SJSA1 (cell line): ENCODE measurements around the gene ZNF23. TPM values are rescaled to one million over a fixed set of nuclear protein-coding genes. Genes with fewer than 3 reads are reported as not detected.
A peak's percentile ranks its signal among the peaks of the same experiment; 100 is the strongest.
"Not testable (repeated sequence)": the region's sequence is repeated elsewhere in the genome, so short reads cannot be mapped to it uniquely, and the experiment has no call there.

ENCODE experiments used
- DNase-seq, 2 experiments: peaks; one replicate each; pipeline ENCODE4 v3.0.0-alpha.2; 2015 to 2020; ENCODE audit warnings: low spot score in 2 of 2, low read depth in 1 of 2
- H3K27ac ChIP-seq: fragments of 250-450 bp; sonication (Bioruptor Pico); 2 replicates; pipeline ENCODE4 v1.5.1; 2020; ENCODE audit warnings: mild to moderate bottlenecking, moderate library complexity
- H3K27me3 ChIP-seq: fragments of 250-450 bp; sonication (Bioruptor Pico); replicated peaks from 2 replicates; pipeline ENCODE4 v1.5.1; 2020; ENCODE audit warnings: mild to moderate bottlenecking, moderate library complexity
- H3K36me3 ChIP-seq: fragments of 250-450 bp; sonication (Bioruptor Pico); 2 replicates; pipeline ENCODE4 v1.5.1; 2020; ENCODE audit warnings: mild to moderate bottlenecking
- H3K4me1 ChIP-seq: fragments of 250-450 bp; sonication (Bioruptor Pico); replicated peaks from 2 replicates; pipeline ENCODE4 v1.6.1; 2021; ENCODE audit warnings: mild to moderate bottlenecking
- H3K4me3 ChIP-seq: fragments of 250-450 bp; sonication (Bioruptor Pico); 2 replicates; pipeline ENCODE4 v1.5.1; 2020; ENCODE audit warnings: mild to moderate bottlenecking
- H3K9me3 ChIP-seq: fragments of 250-450 bp; sonication (Bioruptor Pico); replicated peaks from 2 replicates; pipeline ENCODE4 v1.5.1; 2020; ENCODE audit warnings: mild to moderate bottlenecking
- total RNA-seq: library from RNA; depleted of rRNA; stranded (reverse); fragments of >200 nt; shearing (Covaris generic); gene quantifications from 2 replicates; pipeline ENCODE4 v1.2.3, GENCODE V29; 2014; rRNA removed

The ZNF23 gene
- total RNA-seq = 8.6 and 17.6 TPM in 2 replicates

DNA sequence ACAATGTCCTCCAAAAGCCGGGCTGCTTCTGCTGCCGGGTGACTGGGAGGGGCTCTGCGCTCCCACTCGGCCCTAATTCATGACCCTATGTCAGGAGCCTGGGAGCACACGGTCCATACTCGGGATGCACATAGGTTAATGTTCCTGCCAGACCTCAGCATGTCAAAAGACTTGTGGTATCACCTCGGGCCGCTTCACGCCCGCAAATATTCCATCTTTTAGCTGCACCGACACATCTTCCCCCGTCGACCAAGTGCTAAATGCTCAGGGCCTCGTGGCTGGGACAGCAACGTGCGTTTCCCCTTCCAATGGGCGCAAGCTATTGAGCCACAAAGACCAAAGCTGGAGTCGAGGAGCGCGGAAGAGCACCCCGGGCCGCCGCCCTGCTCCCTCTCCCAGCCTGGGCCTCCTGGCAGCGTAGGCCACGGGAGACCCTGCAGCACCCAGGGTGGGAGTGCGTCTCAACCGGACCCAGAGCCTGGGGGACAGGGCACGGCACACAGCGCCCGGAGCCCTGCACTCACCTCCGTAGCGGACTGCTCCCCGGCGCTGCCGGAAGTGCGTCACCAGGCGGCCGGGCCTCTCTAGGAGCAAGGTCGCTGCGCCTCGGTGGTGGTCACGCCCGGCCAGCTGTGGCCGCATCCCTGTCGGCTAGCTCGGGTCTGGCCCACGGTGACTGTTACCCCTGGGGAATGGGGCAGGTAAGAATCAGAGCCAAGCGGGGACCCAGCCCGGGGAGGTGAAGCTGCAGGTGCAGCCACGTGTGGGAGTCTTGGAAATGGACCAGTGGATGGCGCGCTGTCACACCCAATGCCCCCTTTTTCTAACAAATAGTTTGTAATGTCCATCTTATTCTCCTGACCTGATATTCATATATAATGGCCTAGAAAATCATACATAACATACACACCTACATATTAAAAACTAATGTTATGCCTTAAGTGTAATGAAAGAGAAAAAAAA, at the start of gene ZNF23:
ZNF23 (minus strand) TSS at position 562 of the 963 bp plus-strand sequence. CDS start 5,451 bp downstream, outside the sequence.
- H3K27me3 ChIP-seq = no peaks in the 10 kb centered on the region
- H3K9me3 ChIP-seq = no peaks in the 10 kb centered on the region; the same call in 1 of the 2 replicates
- H3K4me1 ChIP-seq = peaks cover 25% of the 10 kb centered on the region
- H3K27ac ChIP-seq = peak within 1 kb of the TSS; percentile 89
- H3K36me3 ChIP-seq = peaks cover 26% of the 10 kb centered on the region
- H3K4me3 ChIP-seq = peak within 1 kb of the TSS; percentile 96
- DNase-seq = peak; percentile 79 to 85

DNA sequence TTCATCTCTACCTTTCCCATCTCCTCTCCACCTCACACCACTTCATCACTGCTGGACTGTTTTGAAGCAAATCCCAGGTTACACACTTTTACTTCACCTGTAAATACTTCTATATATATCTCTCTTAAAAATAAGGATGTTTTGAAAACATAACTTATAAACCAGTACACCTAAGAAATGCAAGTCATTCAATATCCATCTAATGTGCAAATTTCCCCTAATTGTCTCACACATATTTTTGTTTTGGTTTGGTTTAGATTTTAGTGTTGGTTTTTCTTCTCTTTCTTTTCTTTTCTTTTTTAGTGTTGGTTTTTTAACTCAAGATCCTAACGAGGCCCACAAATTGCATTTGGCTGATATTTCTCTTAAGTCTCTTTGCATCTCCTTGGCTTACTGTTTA, 45.0 kb upstream of the ZNF23 start:
- no peak overlapping the region for H3K4me3 ChIP-seq
- no peak overlapping the region for H3K27ac ChIP-seq
- no peaks in the 10 kb centered on the region for H3K4me1 ChIP-seq
- no peak for DNase-seq
- H3K27me3 ChIP-seq = no peaks in the 10 kb centered on the region; the same call in 1 of the 2 replicates
- no peaks in the 10 kb centered on the region for H3K9me3 ChIP-seq
- no peaks in the 10 kb centered on the region for H3K36me3 ChIP-seq

DNA sequence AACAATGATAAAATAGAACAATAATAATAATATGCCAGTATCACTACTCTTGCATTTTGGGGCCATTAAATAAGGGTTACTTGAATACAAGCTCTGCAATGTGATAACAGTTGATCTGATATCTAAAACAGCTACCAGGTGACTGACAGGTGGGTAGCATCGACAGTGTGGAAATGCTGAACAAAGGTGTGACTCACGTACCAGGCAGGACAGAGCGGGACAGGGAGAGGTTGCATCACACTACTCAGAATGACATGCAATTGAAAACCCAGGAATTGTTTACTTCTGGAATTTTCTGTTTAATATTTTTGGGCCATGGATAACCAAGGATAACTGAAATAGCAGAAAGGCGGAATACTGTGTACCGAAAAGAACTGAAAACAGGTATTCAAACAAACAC, 42.9 kb upstream of the ZNF23 start:
- Histone ChIP-seq H3K4me1 (no peaks in the 10 kb centered on the region), H3K36me3 (no peaks in the 10 kb centered on the region), H3K27ac (no peak overlapping the region), H3K27me3 (peaks cover 5% of the 10 kb centered on the region; the same call in 1 of the 2 replicates), H3K4me3 (no peak overlapping the region), H3K9me3 (no peaks in the 10 kb centered on the region)
- DNase-seq = no peak

DNA sequence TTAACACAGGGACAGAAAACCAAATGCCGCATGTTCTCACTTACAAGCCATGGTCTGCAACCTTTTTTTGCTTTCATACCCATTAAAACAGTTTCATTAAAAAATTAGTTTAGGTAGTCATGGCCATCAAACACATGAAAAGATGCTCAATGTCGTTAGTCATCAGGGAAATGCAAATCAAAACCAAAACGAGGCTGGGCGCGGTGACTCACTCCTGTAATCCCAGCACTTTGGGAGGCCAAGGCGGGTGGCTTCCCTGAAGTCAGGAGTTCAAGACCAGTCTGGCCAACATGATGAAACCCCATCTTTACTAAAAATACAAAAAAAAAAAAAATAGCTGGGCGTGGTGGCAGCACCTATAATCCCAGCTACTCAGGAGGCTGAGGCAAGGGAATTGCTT, 42.0 kb upstream of the ZNF23 start:
- H3K9me3 ChIP-seq, H3K36me3 ChIP-seq, H3K4me1 ChIP-seq, DNase-seq, H3K27me3 ChIP-seq, H3K27ac ChIP-seq, H3K4me3 ChIP-seq: not testable (repeated sequence)

DNA sequence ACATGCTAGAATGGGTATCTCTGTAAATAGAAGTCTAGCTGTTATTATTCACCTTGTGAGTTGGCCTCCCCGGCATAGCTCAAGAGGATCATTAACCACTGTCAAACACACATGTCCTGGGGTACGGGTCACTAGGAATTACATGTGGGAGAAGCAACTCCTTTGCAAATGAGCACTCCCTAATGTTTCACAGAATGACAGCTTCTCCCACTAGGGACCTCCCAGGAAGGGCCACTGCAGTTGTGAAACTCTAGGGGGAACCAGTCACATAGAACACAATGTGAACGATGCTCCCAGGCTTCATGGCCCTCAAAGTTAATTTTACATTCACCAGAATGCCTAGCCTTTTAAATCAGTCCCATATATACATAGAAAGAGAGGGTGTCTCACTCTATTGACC, 39.5 kb upstream of the ZNF23 start:
- H3K27me3 ChIP-seq = peaks cover 5% of the 10 kb centered on the region; the same call in 1 of the 2 replicates
- no peak overlapping the region for H3K4me3 ChIP-seq
- no peak overlapping the region for H3K27ac ChIP-seq
- H3K9me3 ChIP-seq = no peaks in the 10 kb centered on the region
- no peaks in the 10 kb centered on the region for H3K36me3 ChIP-seq
- DNase-seq = no peak
- no peaks in the 10 kb centered on the region for H3K4me1 ChIP-seq

DNA sequence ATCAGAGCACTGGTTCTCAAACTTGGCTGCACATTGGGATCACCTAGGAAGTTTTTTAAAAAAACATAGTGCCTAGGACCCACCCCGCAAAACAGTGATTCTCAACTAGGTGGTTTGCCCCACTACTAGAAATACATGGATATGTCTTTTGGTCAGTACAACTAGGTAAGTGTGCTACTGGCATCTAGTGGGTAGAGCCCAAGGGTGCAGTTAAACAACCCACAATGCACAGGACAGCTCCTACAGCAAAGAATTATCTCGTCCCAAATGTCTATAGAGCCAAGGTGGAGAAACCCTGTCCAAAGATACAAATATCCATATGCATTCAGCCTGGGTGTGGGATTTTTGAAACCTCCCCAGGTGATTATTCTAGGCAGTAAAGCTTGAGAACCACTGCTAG, 38.9 kb upstream of the ZNF23 start:
- H3K9me3 ChIP-seq = no peaks in the 10 kb centered on the region
- H3K4me1 ChIP-seq = no peaks in the 10 kb centered on the region
- no peak overlapping the region for H3K4me3 ChIP-seq
- H3K27ac ChIP-seq = no peak overlapping the region
- peaks cover 5% of the 10 kb centered on the region; the same call in 1 of the 2 replicates for H3K27me3 ChIP-seq
- H3K36me3 ChIP-seq = no peaks in the 10 kb centered on the region
- no peak for DNase-seq

DNA sequence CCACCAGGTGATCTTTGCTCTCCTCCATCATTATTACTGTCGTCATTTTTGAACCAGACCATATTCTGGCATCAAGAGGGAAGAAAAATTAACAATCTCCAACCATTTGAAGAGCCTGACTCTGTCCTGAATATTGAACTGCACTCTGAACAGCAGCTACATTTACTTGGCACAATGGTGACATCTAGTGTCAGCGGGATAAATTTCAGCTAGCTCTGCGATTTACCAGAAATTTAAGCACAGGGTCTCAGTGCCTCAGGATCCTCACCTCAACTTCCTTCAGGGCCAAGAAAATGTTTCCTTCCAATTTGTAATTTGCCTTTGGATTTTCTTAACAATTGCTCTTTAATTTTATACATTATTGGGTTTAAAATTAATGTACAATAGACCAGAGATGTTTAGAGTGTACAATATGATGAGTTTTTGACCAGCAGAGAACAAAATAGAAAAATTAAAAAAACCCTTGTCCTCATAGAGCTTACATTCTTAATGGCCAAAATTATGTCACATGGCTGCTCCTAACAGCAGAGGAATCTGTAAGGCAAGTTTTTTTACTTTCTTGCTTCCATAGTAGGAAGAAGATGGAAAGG, 37.8 kb upstream of the ZNF23 start:
- H3K27ac ChIP-seq = no peak overlapping the region
- no peaks in the 10 kb centered on the region for H3K4me1 ChIP-seq
- H3K9me3 ChIP-seq = no peaks in the 10 kb centered on the region
- H3K36me3 ChIP-seq = no peaks in the 10 kb centered on the region
- DNase-seq = peak in 1 of 2 experiments; percentile 24
- H3K27me3 ChIP-seq = peaks cover 5% of the 10 kb centered on the region; the same call in 1 of the 2 replicates
- H3K4me3 ChIP-seq = no peak overlapping the region

DNA sequence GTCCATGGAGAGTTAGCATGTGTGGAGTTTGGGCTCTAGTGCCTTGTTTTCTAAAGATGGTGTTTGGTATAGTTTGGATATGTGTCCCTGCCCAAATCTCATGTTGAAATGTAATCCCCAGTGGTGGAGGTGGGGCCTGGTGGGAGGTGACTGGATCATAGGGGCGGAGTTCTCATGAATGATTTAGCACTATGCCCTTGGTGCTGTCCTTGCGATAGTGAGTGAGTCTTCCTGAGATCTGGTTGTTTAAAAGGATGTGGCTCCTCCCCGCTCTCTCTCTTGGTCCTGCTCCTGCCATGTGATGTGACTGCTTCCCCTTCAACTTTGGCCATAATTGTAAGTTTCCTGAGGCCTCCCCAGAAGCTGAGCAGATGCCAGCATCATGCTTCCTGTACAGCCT, 36.0 kb upstream of the ZNF23 start:
- H3K36me3 ChIP-seq = no peaks in the 10 kb centered on the region
- H3K9me3 ChIP-seq = no peaks in the 10 kb centered on the region
- H3K27ac ChIP-seq = no peak overlapping the region
- DNase-seq = no peak
- peaks cover 5% of the 10 kb centered on the region; the same call in 1 of the 2 replicates for H3K27me3 ChIP-seq
- H3K4me1 ChIP-seq = no peaks in the 10 kb centered on the region
- no peak overlapping the region for H3K4me3 ChIP-seq

DNA sequence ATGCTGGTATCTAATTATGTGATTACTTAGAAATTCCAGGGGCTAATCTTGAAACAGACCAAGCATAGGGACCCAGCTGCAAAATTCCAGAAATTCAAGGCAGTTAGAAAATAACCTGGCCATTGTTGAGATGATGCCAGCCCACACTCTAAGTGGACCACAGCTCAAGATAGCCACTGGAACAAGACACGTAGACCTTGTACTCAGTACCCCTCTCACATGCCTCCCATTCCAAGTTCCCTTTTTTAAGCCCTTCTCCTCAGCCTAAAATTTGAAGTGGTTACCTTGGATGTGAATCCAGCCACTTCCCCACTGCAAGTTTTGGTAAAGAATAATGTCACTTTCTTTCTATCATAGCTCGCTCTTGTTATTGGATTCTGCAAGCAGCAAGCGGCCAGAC, 31.2 kb upstream of the ZNF23 start:
- no peaks in the 10 kb centered on the region for H3K36me3 ChIP-seq
- DNase-seq = no peak
- no peaks in the 10 kb centered on the region; the same call in 1 of the 2 replicates for H3K27me3 ChIP-seq

DNA sequence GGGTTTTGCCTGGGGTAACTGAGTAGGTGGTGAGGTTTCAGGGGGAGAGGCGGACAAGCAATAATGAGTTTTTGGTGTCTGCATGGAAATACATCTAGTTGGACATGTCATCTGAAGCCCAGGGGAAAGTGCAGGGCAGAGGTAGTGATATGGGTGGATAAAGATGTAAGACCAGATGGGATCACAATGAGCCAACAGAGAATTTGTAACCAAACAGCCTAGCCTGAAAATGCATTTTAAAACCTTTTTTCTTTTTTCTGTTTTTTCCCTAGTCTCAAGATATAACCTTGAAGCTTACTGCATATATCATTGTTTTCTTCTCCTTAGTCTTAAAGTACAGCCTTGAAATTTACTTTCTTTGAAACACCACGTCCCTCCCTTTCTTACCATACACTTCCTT, 30.7 kb upstream of the ZNF23 start:
- H3K36me3 ChIP-seq = no peaks in the 10 kb centered on the region
- H3K27ac ChIP-seq = no peak overlapping the region
- no peak for DNase-seq
- H3K4me3 ChIP-seq = no peak overlapping the region
- H3K4me1 ChIP-seq = no peaks in the 10 kb centered on the region
- H3K9me3 ChIP-seq = no peaks in the 10 kb centered on the region
- no peaks in the 10 kb centered on the region; the same call in 1 of the 2 replicates for H3K27me3 ChIP-seq

More for the DNA sequence above, 31.2 kb upstream of the ZNF23 start:
- no peak overlapping the region for H3K4me3 ChIP-seq
- H3K4me1 ChIP-seq = no peaks in the 10 kb centered on the region
- H3K9me3 ChIP-seq = no peaks in the 10 kb centered on the region
- no peak overlapping the region for H3K27ac ChIP-seq

DNA sequence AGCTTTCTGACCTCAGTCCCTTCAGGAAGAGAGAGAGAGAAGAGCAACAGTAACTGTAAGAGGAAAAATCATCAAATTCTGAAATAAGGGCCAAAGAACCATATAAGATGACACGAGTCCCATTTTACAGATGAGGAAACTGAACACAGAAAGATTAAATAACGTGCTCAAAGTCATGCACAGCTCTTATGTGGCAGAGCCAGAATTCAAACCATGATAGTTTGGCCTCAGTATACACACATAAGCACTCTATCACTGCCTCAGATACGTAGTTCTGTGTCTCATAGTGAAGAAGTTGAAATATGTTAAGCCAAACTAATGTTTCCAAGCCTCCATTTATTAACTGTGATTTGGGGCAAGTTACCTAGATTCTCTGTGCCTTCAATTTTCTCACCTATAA, 29.0 kb upstream of the ZNF23 start:
- H3K27ac ChIP-seq = no peak overlapping the region
- DNase-seq = no peak
- no peak overlapping the region for H3K4me3 ChIP-seq
- H3K27me3 ChIP-seq = no peaks in the 10 kb centered on the region; the same call in 1 of the 2 replicates
- H3K36me3 ChIP-seq = no peaks in the 10 kb centered on the region
- H3K4me1 ChIP-seq = no peaks in the 10 kb centered on the region
- no peaks in the 10 kb centered on the region for H3K9me3 ChIP-seq

DNA sequence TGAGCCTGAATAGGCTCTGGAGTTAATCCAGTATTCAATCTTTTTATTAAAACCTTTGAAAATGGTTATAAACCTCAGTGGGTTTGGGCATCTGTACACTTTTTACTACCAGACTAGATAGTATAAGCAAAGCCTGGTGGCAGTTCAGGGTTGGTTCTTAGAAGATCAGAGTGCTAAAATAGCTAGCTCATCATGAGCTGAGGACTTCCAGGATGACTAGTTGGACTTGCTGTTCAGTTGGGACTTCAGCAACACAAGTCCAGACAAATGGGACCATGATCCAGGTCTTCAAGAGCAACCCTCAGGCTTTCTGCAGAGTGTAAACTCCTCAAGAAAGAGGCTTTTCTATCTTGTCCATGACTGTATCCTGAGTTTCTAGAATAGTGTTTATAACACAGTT, 28.3 kb upstream of the ZNF23 start:
- no peaks in the 10 kb centered on the region for H3K36me3 ChIP-seq
- DNase-seq = no peak
- no peak overlapping the region for H3K4me3 ChIP-seq
- H3K4me1 ChIP-seq = no peaks in the 10 kb centered on the region
- H3K9me3 ChIP-seq = no peaks in the 10 kb centered on the region
- H3K27ac ChIP-seq = no peak overlapping the region
- no peaks in the 10 kb centered on the region; the same call in 1 of the 2 replicates for H3K27me3 ChIP-seq

DNA sequence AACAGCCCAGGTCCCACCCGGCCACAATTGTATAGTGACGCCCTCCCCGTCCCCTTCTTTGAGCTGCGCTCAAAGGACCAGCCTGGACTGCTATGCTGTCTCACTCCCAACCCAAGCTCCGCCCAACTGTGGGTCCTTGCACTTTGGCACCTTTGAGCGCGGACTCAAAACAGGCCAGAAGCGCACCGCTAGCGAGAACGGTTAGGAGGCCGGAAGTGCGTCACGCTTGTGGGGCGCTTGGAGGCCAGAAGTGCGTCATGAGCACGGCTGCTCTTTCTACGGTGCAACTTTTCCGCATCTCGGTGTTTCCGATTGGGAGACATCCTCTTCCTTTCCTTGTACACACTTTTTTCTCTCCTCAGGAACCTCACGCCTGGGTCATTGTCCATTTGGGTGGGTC, 27.1 kb upstream of the ZNF23 start, which contains the start of gene ZNF19:
ZNF19 (minus strand) TSS at position 203 of the 400 bp plus-strand sequence. CDS start 7,210 bp downstream, outside the sequence.
- no peak for DNase-seq
- Histone ChIP-seq H3K9me3 (no peaks in the 10 kb centered on the region), H3K4me1 (peaks cover 7% of the 10 kb centered on the region), H3K27me3 (no peaks in the 10 kb centered on the region; the same call in 1 of the 2 replicates), H3K4me3 (no peak within 1 kb of the TSS), H3K27ac (no peak within 1 kb of the TSS), H3K36me3 (peaks cover 3% of the 10 kb centered on the region)
